Gastrocnemius medialis (tissue), 4 donors: ENCODE measurements around the gene PDE7B. TPM values are rescaled to one million over a fixed set of nuclear protein-coding genes. Genes with fewer than 3 reads are reported as not detected.
A peak's percentile ranks its signal among the peaks of the same experiment; 100 is the strongest.

ENCODE experiments used
- ATAC-seq, 2 donors: fragments of 150-250 bp; one replicate each; pipeline ENCODE4 v1.9.1; 2016
- DNase-seq, 2 donors: peaks; one replicate each; pipeline ENCODE4 v3.0.0-alpha.2; 2019
- H3K27ac ChIP-seq, 4 donors: fragments of 200-600 bp; sonication (generic); 1 replicate in 1 of 4; 2 replicates in 3 of 4; pipeline ENCODE4 v1.5.1; 2016 to 2018; ENCODE audit warnings: mild to moderate bottlenecking in 2 of 4, moderate library complexity in 1 of 4
- H3K27me3 ChIP-seq, 3 donors: fragments of 200-600 bp; sonication (generic) in 2 of 3; 1 replicate in 1 of 3; 2 replicates in 2 of 3; pipeline versions ENCODE4 v1.5.1 to v1.6.0; 2016 to 2019; ENCODE audit warnings: mild to moderate bottlenecking in 1 of 3, moderate library complexity in 1 of 3
- H3K36me3 ChIP-seq, 2 donors: fragments of 200-600 bp; sonication (generic) in 1 of 2; one replicate each; pipeline ENCODE4 v1.5.1; 2017 to 2018
- H3K4me1 ChIP-seq, 2 donors: fragments of 200-600 bp; sonication (generic) in 1 of 2; one replicate each; pipeline ENCODE4 v1.5.1; 2016 to 2017; ENCODE audit warnings: mild to moderate bottlenecking in 2 of 2
- H3K4me3 ChIP-seq, 4 donors: fragments of 200-600 bp; sonication (generic) in 3 of 4; 1 replicate in 1 of 4; 2 replicates in 3 of 4; pipeline ENCODE4 v1.5.1; 2016 to 2019; ENCODE audit warnings: mild to moderate bottlenecking in 2 of 4
- H3K9me3 ChIP-seq, 3 donors: fragments of 200-600 bp; sonication (generic) in 2 of 3; 1 replicate in 1 of 3; 2 replicates in 2 of 3; pipeline ENCODE4 v1.5.1; 2016 to 2019
- CTCF ChIP-seq, 5 experiments: fragments of 450-650 bp in 3 of 5; fragments of 200-600 bp in 2 of 5; sonication (generic) in 2 of 5; IDR thresholded peaks in 4 of 5; conservative IDR thresholded peaks in 1 of 5; 1 replicate in 4 of 5; 2 replicates in 1 of 5; pipeline ENCODE4 v1.5.1; 2016 to 2019; ENCODE audit warnings: antibody characterized with exemption in 5 of 5, mild to moderate bottlenecking in 3 of 5, moderate library complexity in 3 of 5
- POLR2A ChIP-seq, 2 donors: fragments of 450-650 bp; IDR thresholded peaks; one replicate each; pipeline ENCODE4 v1.6.1; 2017; ENCODE audit warnings: antibody characterized with exemption in 2 of 2, mild to moderate bottlenecking in 2 of 2, moderate library complexity in 2 of 2
- in situ Hi-C, 4 donors: fragments of 200-750 bp; cut with MboI; loops; one replicate each; pipeline versions ENCODE4 v1.15.0 to v1.8.0; 2017; ENCODE audit warnings: low sequenced_read_pairs in 4 of 4
- intact Hi-C: fragments of 100-400 bp; cut with DNase I; formaldehyde crosslinking; loops from one replicate; pipeline ENCODE4 v1.15.1; 2023; ENCODE audit warnings: low total_unique reads
- total RNA-seq, 4 donors: library from RNA; depleted of rRNA; stranded (reverse); fragments of >200 nt; gene quantifications; one replicate each; pipeline versions ENCODE4 v1.1.0 to v1.2.3, GENCODE V29; 2016

The PDE7B gene
- total RNA-seq, 4 donors from 2014 or later, result 2.2 to 3.6 (median 2.7) TPM

GRCh38 chr6:136067731-136068341 is 216.3 kb downstream of the PDE7B start:
- Histone ChIP-seq H3K27ac (peak overlapping the region in 3 of 4 donors; percentile 12 to 63 (median 39)), H3K4me3 (no peak overlapping the region), H3K27me3 (no peaks in the 10 kb centered on the region), H3K36me3 (no peaks in the 10 kb centered on the region), H3K9me3 (no peaks in the 10 kb centered on the region), H3K4me1 (peaks cover 6 to 12% of the 10 kb centered on the region in 2 donors)
- in situ Hi-C loops, result no loop called here
- TF ChIP-seq POLR2A (IDR thresholded peaks at IDR 0.05) (no peak), CTCF (IDR thresholded peaks at IDR 0.05 in 4 of 5, conservative IDR thresholded peaks at IDR 0.05 in 1 of 5) (no peak)
- intact Hi-C loops, result no loop called here
- DNase-seq (no peak), ATAC-seq (no peak)

- peak overlapping the region in 2 of 4 donors; percentile 43 to 46 for H3K27ac ChIP-seq
- no peak overlapping the region for H3K4me3 ChIP-seq
- TF ChIP-seq POLR2A (IDR thresholded peaks at IDR 0.05) (no peak), CTCF (IDR thresholded peaks at IDR 0.05 in 4 of 5, conservative IDR thresholded peaks at IDR 0.05 in 1 of 5) (no peak)
- peaks cover 6 to 15% of the 10 kb centered on the region in 2 donors for H3K4me1 ChIP-seq
- DNase-seq (no peak), ATAC-seq (no peak)
- H3K9me3 ChIP-seq, result no peaks in the 10 kb centered on the region
- no peaks in the 10 kb centered on the region for H3K27me3 ChIP-seq
- intact Hi-C loops, result no loop called here
- H3K36me3 ChIP-seq, result no peaks in the 10 kb centered on the region
- in situ Hi-C loops, result no loop called here
These were observed 217.6 kb downstream of the PDE7B start for GRCh38 chr6:136069119-136069518.

- Histone ChIP-seq H3K27ac (peak overlapping the region in 1 of 4 donors; percentile 3), H3K4me3 (no peak overlapping the region), H3K9me3 (no peaks in the 10 kb centered on the region), H3K27me3 (no peaks in the 10 kb centered on the region), H3K4me1 (peaks cover 6 to 14% of the 10 kb centered on the region in 2 donors), H3K36me3 (no peaks in the 10 kb centered on the region)
- intact Hi-C loops (no loop called here), in situ Hi-C loops (no loop called here)
- no peak for ATAC-seq
- TF ChIP-seq POLR2A (IDR thresholded peaks at IDR 0.05) (no peak), CTCF (IDR thresholded peaks at IDR 0.05 in 4 of 5, conservative IDR thresholded peaks at IDR 0.05 in 1 of 5) (no peak)
- no peak for DNase-seq
These were observed 219.3 kb downstream of the PDE7B start for GRCh38 chr6:136070815-136071214.

GRCh38 chr6:136072691-136073090 is 221.2 kb downstream of the PDE7B start:
- Histone ChIP-seq H3K9me3 (no peaks in the 10 kb centered on the region), H3K4me1 (peaks cover 12 to 16% of the 10 kb centered on the region in 2 donors), H3K36me3 (no peaks in the 10 kb centered on the region), H3K27ac (peak overlapping the region in 1 of 4 donors; percentile 37), H3K4me3 (no peak overlapping the region), H3K27me3 (no peaks in the 10 kb centered on the region)
- DNase-seq, result no peak
- in situ Hi-C loops (no loop called here), intact Hi-C loops (no loop called here)
- TF ChIP-seq CTCF (IDR thresholded peaks at IDR 0.05 in 4 of 5, conservative IDR thresholded peaks at IDR 0.05 in 1 of 5), result no peak
- TF ChIP-seq POLR2A (IDR thresholded peaks at IDR 0.05), result no peak
- peak; percentile 76 to 77 for ATAC-seq

GRCh38 chr6:136073216-136073615 is 221.7 kb downstream of the PDE7B start:
- intact Hi-C loops (no loop called here), in situ Hi-C loops (no loop called here)
- H3K27ac ChIP-seq, result peak overlapping the region in 1 of 4 donors; percentile 7
- peaks cover 15 to 18% of the 10 kb centered on the region in 2 donors for H3K4me1 ChIP-seq
- H3K36me3 ChIP-seq, result no peaks in the 10 kb centered on the region
- H3K27me3 ChIP-seq, result no peaks in the 10 kb centered on the region
- TF ChIP-seq POLR2A (IDR thresholded peaks at IDR 0.05), result no peak
- DNase-seq, result no peak
- no peak for ATAC-seq
- no peaks in the 10 kb centered on the region for H3K9me3 ChIP-seq
- no peak overlapping the region for H3K4me3 ChIP-seq
